ENCODE data around the gene NF2. TPM values are rescaled to one million over a fixed set of nuclear protein-coding genes. Genes with fewer than 3 reads are reported as not detected.

The NF2 gene
- total RNA-seq, 1 experiment from 2014 or later, result 190 TPM

DNA sequence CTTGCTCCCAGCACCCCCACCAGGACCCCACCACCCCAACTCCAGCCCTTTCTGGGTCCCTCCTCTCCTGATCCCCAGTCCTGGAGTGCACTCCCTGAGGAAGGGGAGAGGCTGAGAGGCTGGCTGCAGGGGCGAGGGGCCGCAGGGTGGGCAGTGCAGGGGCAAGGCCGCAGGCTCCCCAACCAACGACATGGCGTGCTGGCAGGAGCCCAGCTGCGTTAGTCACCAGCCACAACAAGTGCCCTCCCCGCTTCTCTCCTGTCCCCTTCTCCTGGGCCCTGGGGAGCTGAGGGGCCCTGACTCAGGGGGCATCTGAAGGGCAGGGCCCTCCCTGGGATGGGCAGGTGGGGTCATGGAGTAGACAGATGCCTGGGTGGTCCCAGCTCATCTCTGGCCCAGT, 118.7 kb downstream of the NF2 start:
- no TSS peak for BruUV-seq (replicated peaks)
- in situ Hi-C loops (cut with HindIII; ENCODE audit: low pct_unique_long_range_greater_than_20kb, low sequenced_read_pairs) (no loop called here), intact Hi-C loops (cut with micrococcal nuclease; ENCODE audit: unreplicated experiment) (no loop called here)
- no peaks in the 10 kb centered on the region for H3K9me3 ChIP-seq (ENCODE audit: control insufficient read depth, insufficient read depth, low read depth, low read length)
- peak; percentile 50; the same call in 1 of the 2 replicates for ATAC-seq
- H3K27ac ChIP-seq (ENCODE audit: low read length), result no peak overlapping the region
- ChIA-PET POLR2A (no interaction called here), CTCF (no interaction called here)
- no peaks in the 10 kb centered on the region for H3K4me1 ChIP-seq (ENCODE audit: control insufficient read depth, insufficient read depth, low read length)
- TF ChIP-seq TCF7L2 (IDR thresholded peaks at IDR 0.05; ENCODE audit: low read depth, low read length), result no peak
- TF ChIP-seq, protein P1, sequence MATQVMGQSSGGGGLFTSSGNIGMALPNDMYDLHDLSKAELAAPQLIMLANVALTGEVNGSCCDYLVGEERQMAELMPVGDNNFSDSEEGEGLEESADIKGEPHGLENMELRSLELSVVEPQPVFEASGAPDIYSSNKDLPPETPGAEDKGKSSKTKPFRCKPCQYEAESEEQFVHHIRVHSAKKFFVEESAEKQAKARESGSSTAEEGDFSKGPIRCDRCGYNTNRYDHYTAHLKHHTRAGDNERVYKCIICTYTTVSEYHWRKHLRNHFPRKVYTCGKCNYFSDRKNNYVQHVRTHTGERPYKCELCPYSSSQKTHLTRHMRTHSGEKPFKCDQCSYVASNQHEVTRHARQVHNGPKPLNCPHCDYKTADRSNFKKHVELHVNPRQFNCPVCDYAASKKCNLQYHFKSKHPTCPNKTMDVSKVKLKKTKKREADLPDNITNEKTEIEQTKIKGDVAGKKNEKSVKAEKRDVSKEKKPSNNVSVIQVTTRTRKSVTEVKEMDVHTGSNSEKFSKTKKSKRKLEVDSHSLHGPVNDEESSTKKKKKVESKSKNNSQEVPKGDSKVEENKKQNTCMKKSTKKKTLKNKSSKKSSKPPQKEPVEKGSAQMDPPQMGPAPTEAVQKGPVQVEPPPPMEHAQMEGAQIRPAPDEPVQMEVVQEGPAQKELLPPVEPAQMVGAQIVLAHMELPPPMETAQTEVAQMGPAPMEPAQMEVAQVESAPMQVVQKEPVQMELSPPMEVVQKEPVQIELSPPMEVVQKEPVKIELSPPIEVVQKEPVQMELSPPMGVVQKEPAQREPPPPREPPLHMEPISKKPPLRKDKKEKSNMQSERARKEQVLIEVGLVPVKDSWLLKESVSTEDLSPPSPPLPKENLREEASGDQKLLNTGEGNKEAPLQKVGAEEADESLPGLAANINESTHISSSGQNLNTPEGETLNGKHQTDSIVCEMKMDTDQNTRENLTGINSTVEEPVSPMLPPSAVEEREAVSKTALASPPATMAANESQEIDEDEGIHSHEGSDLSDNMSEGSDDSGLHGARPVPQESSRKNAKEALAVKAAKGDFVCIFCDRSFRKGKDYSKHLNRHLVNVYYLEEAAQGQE (IDR thresholded peaks at IDR 0.05; ENCODE audit: insufficient read depth in 1 of 2, low read depth in 2 of 2, low read length in 1 of 2), result no peak
- H3K4me3 ChIP-seq (ENCODE audit: low read depth in 2 of 2, low read length in 2 of 2), result no peak overlapping the region
- H3K27me3 ChIP-seq (ENCODE audit: control insufficient read depth, insufficient read depth, low read length), result no peaks in the 10 kb centered on the region
- DNase-seq (ENCODE audit: low read depth, low spot score), result no peak
- H3K36me3 ChIP-seq (ENCODE audit: control insufficient read depth, insufficient read depth, low read length), result no peaks in the 10 kb centered on the region

DNA sequence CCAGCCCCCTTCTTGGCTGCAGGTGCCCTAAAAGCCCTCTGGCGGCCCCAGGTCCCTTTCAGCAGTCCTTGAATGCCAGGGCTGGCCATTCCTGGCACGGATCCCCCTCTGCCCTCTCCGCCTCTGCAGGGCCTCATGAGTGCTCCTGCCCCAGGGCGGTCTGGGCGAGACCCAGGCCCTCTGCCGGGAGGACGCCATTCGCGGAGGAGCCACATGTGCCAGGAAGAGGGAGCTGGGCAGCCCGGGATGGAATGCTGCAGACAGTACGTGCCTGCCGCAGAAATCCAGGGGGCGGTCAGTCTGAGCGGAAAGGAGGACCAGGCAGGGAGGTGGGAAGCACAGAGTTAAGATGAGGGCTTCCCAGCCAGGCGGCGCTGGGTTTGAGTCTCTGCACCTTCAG, 119.2 kb downstream of the NF2 start:
- TF ChIP-seq TCF7L2 (IDR thresholded peaks at IDR 0.05; ENCODE audit: low read depth, low read length), result no peak
- TF ChIP-seq, protein P2, sequence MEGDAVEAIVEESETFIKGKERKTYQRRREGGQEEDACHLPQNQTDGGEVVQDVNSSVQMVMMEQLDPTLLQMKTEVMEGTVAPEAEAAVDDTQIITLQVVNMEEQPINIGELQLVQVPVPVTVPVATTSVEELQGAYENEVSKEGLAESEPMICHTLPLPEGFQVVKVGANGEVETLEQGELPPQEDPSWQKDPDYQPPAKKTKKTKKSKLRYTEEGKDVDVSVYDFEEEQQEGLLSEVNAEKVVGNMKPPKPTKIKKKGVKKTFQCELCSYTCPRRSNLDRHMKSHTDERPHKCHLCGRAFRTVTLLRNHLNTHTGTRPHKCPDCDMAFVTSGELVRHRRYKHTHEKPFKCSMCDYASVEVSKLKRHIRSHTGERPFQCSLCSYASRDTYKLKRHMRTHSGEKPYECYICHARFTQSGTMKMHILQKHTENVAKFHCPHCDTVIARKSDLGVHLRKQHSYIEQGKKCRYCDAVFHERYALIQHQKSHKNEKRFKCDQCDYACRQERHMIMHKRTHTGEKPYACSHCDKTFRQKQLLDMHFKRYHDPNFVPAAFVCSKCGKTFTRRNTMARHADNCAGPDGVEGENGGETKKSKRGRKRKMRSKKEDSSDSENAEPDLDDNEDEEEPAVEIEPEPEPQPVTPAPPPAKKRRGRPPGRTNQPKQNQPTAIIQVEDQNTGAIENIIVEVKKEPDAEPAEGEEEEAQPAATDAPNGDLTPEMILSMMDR (IDR thresholded peaks at IDR 0.05), result no peak
- TF ChIP-seq POLR2AphosphoS5 (IDR thresholded peaks at IDR 0.05; ENCODE audit: low read depth, low read length), result no peak
- TF ChIP-seq, protein P1 (IDR thresholded peaks at IDR 0.05; ENCODE audit: insufficient read depth in 1 of 2, low read depth in 2 of 2, low read length in 1 of 2), result no peak
- no peak for TF ChIP-seq SIN3A (IDR thresholded peaks at IDR 0.05; ENCODE audit: borderline replicate concordance, insufficient read depth, low read depth, low read length)
- no TSS peak for BruUV-seq (replicated peaks)
- H3K36me3 ChIP-seq (ENCODE audit: control insufficient read depth, insufficient read depth, low read length), result no peaks in the 10 kb centered on the region
- no peak overlapping the region for H3K4me3 ChIP-seq (ENCODE audit: low read depth in 2 of 2, low read length in 2 of 2)
- intact Hi-C loops (cut with micrococcal nuclease; ENCODE audit: unreplicated experiment) (no loop called here), in situ Hi-C loops (cut with HindIII; ENCODE audit: low pct_unique_long_range_greater_than_20kb, low sequenced_read_pairs) (no loop called here)
- CTCF ChIA-PET, result no interaction called here
- DNase-seq (ENCODE audit: low read depth, low spot score) (no peak), ATAC-seq (no peak)
- H3K4me1 ChIP-seq (ENCODE audit: control insufficient read depth, insufficient read depth, low read length), result no peaks in the 10 kb centered on the region
- no peak overlapping the region for H3K27ac ChIP-seq (ENCODE audit: low read length)
- POLR2A ChIA-PET, result interaction anchor here (0.6 kb wide), 1 partner anchor 58 kb away, joined by 3 read pairs; no protein-coding TSS in a partner anchor
- H3K27me3 ChIP-seq (ENCODE audit: control insufficient read depth, insufficient read depth, low read length), result no peaks in the 10 kb centered on the region
- H3K9me3 ChIP-seq (ENCODE audit: control insufficient read depth, insufficient read depth, low read depth, low read length), result no peaks in the 10 kb centered on the region
